Upper lobe of right lung (tissue), 1 donor: ENCODE measurements around the gene HIPK1. TPM values are rescaled to one million over a fixed set of nuclear protein-coding genes. Genes with fewer than 3 reads are reported as not detected.

Experiments
- ATAC-seq: fragments of 200-7000 bp; cut with Tn5 transposase; one replicate; pipeline ENCODE4 v1.9.1; 2020; ENCODE audit warnings: mild to moderate bottlenecking, moderate library complexity
- DNase-seq: peaks from one replicate; pipeline ENCODE4 v3.0.0-alpha.2; 2020
- H3K27ac ChIP-seq: fragments of 200-600 bp; one replicate; pipeline ENCODE4 v1.8.0; 2022
- H3K27me3 ChIP-seq: fragments of 200-600 bp; one replicate; pipeline ENCODE4 v1.8.0; 2022; ENCODE audit warnings: mild to moderate bottlenecking
- H3K36me3 ChIP-seq: fragments of 200-600 bp; one replicate; pipeline ENCODE4 v1.8.0; 2022
- H3K4me1 ChIP-seq: fragments of 200-600 bp; one replicate; pipeline ENCODE4 v1.8.0; 2022
- H3K4me3 ChIP-seq: fragments of 200-600 bp; one replicate; pipeline ENCODE4 v1.8.0; 2022; ENCODE audit warnings: mild to moderate bottlenecking
- H3K9me3 ChIP-seq: fragments of 200-600 bp; one replicate; pipeline ENCODE4 v1.8.0; 2022
- CTCF ChIP-seq: fragments of 200-600 bp; IDR thresholded peaks from one replicate; pipeline ENCODE4 v1.8.0; 2022; ENCODE audit warnings: antibody characterized with exemption
- intact Hi-C: fragments of 100-400 bp; cut with DNase I; formaldehyde crosslinking; loops from one replicate; pipeline ENCODE4 v1.11.0; 2022
- total RNA-seq: library from RNA; stranded (reverse); fragmentation: NEBNext Ultra II Directional; extraction: Animal tissue kit (Norgen Biotek cat#: 25700); gene quantifications from one replicate; pipeline ENCODE4 v1.2.1, GENCODE V29; 2021
- donor health status: DM: no; HTN: yes; CAD: no; lungs with severe emphysema.

The HIPK1 gene
- total RNA-seq, 1 donor from 2014 or later, result 77.8 TPM

- no peak overlapping the region for H3K4me3 ChIP-seq
- no peaks in the 10 kb centered on the region for H3K27me3 ChIP-seq
- DNase-seq (no peak), ATAC-seq (no peak)
- peak overlapping the region; percentile 36 for H3K27ac ChIP-seq
- intact Hi-C loops, result loop anchor here (5.0 kb wide), 1 partner anchor 298 kb away; no protein-coding TSS in a partner anchor
- peaks cover 10% of the 10 kb centered on the region for H3K4me1 ChIP-seq
- no peak for TF ChIP-seq CTCF
- no peaks in the 10 kb centered on the region for H3K36me3 ChIP-seq
- no peaks in the 10 kb centered on the region for H3K9me3 ChIP-seq
Observed at GRCh38 chr1:113984710-113985109, 55.6 kb downstream of the HIPK1 start.

- no peak for DNase-seq
- Histone ChIP-seq H3K36me3 (no peaks in the 10 kb centered on the region), H3K27ac (no peak overlapping the region), H3K4me3 (no peak overlapping the region), H3K4me1 (peaks cover 10% of the 10 kb centered on the region), H3K9me3 (no peaks in the 10 kb centered on the region), H3K27me3 (peaks cover 3% of the 10 kb centered on the region)
- TF ChIP-seq CTCF, result no peak
- intact Hi-C loops, result no loop called here
- no peak for ATAC-seq
Observed at GRCh38 chr1:113986802-113987201, 57.7 kb downstream of the HIPK1 start.

- Histone ChIP-seq H3K36me3 (no peaks in the 10 kb centered on the region), H3K4me3 (no peak overlapping the region), H3K4me1 (peaks cover 10% of the 10 kb centered on the region), H3K9me3 (no peaks in the 10 kb centered on the region), H3K27me3 (peaks cover 3% of the 10 kb centered on the region), H3K27ac (no peak overlapping the region)
- ATAC-seq, result no peak
- DNase-seq, result no peak
- intact Hi-C loops, result no loop called here
- no peak for TF ChIP-seq CTCF
Observed at GRCh38 chr1:113987259-113987658, 58.1 kb downstream of the HIPK1 start.

- Histone ChIP-seq H3K4me1 (no peaks in the 10 kb centered on the region), H3K4me3 (no peak overlapping the region), H3K27ac (no peak overlapping the region), H3K27me3 (peaks cover 3% of the 10 kb centered on the region), H3K9me3 (no peaks in the 10 kb centered on the region), H3K36me3 (no peaks in the 10 kb centered on the region)
- DNase-seq (no peak), ATAC-seq (no peak)
- intact Hi-C loops, result no loop called here
- no peak for TF ChIP-seq CTCF
Observed at GRCh38 chr1:113990530-113990929, 61.4 kb downstream of the HIPK1 start.

- H3K36me3 ChIP-seq, result no peaks in the 10 kb centered on the region
- H3K9me3 ChIP-seq, result no peaks in the 10 kb centered on the region
- H3K27ac ChIP-seq, result no peak overlapping the region
- H3K4me1 ChIP-seq, result no peaks in the 10 kb centered on the region
- H3K4me3 ChIP-seq, result no peak overlapping the region
- intact Hi-C loops, result no loop called here
- no peak for TF ChIP-seq CTCF
- ATAC-seq (no peak), DNase-seq (no peak)
- H3K27me3 ChIP-seq, result peaks cover 3% of the 10 kb centered on the region
Observed at GRCh38 chr1:113990961-113991360, 61.8 kb downstream of the HIPK1 start.

- TF ChIP-seq CTCF, result no peak
- ATAC-seq (no peak), DNase-seq (no peak)
- intact Hi-C loops, result no loop called here
- Histone ChIP-seq H3K9me3 (no peaks in the 10 kb centered on the region), H3K27me3 (peaks cover 3% of the 10 kb centered on the region), H3K36me3 (no peaks in the 10 kb centered on the region), H3K27ac (no peak overlapping the region), H3K4me3 (no peak overlapping the region), H3K4me1 (no peaks in the 10 kb centered on the region)
Observed at GRCh38 chr1:113991467-113991997, 62.4 kb downstream of the HIPK1 start.
